NT2/D1 (cell line): Measurements from ENCODE around the gene SECTM1.

Experiments
- DNase-seq: peaks from one replicate; pipeline ENCODE4 v3.0.0-alpha.2; 2011; ENCODE audit warnings: low read depth, low spot score
- H3K27me3 ChIP-seq: 2 replicates; pipeline ENCODE4 v1.6.0; 2011; ENCODE audit warnings: mild to moderate bottlenecking; ENCODE audit not compliant: insufficient read length, insufficient read depth
- H3K36me3 ChIP-seq: 2 replicates; pipeline ENCODE4 v1.6.1; 2011; ENCODE audit warnings: mild to moderate bottlenecking, low read length, mixed read lengths; ENCODE audit not compliant: insufficient read depth, insufficient read length
- H3K4me1 ChIP-seq: 2 replicates; pipeline ENCODE4 v1.5.1; 2011; ENCODE audit not compliant: insufficient read depth, insufficient read length
- H3K4me3 ChIP-seq: 2 replicates; pipeline ENCODE4 v1.5.1; 2011; ENCODE audit warnings: low read depth; ENCODE audit not compliant: insufficient read length
- H3K9ac ChIP-seq: 2 replicates; pipeline ENCODE4 v1.6.0; 2011; ENCODE audit warnings: low read depth; ENCODE audit not compliant: insufficient read length
- H3K9me3 ChIP-seq: 2 replicates; pipeline ENCODE4 v1.5.1; 2011; ENCODE audit warnings: mild to moderate bottlenecking, low read length; ENCODE audit not compliant: insufficient read depth
- SUZ12 ChIP-seq: IDR thresholded peaks from 2 replicates; pipeline ENCODE4 v1.6.1; 2011; ENCODE audit not compliant: insufficient read length, insufficient read depth; ENCODE audit errors: extremely low read depth
- YY1 ChIP-seq: IDR thresholded peaks from 2 replicates; pipeline ENCODE4 v1.6.1; 2011; ENCODE audit not compliant: insufficient read length, insufficient read depth
- ZNF274 ChIP-seq: IDR thresholded peaks from 2 replicates; pipeline ENCODE4 v1.6.1; 2011; ENCODE audit warnings: mild to moderate bottlenecking, low read depth, low read length

SECTM1 gene

DNA sequence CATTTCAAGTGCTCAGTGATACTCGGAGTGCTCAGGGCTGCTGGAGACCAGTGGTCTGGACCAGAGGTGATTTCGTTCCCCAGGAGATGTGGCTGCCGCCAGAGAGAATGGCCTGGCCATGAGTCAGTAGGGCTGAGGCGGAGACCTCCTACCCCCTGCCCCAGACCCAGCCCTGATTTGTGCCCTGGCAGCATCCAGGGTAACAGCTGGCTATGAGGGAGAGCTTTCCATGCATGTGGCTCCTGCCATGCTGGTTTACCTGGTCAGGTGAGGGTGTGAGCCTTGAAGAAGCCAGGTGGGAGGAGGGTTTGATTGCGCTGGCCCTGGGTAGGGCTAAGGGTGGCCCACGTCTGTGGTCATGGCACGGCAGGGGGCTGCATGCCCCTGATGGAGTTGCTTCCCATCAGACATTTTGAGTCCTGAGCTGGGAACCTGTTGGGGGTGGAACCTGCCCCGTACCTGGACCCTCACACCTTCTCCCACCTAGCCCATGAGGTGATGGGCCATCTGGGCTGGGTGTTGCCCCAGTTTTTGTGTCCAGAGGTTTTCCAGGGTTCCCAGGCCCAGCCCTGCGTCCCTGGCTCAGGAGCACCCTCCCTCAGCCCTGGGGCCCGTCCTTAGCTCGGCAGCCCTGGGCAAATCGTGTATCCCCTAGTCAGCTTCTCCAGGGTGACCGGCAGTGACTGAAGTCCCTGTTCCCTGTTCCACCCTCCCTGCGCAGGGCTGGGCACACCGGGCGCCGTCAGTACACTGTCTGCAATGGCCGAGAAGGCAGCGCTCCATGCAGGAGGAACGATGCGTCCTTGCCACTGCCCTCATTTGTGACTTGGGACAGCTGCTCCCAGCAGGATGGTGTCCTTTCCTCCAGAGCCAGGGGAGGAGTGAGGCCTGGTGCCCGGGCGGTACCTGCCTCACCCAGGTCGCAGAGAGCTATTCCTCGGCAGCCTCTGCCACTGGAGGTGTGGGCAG is 51.0 kb downstream of the SECTM1 start:
- peaks cover 32% of the 10 kb centered on the region for H3K4me1 ChIP-seq
- no peaks in the 10 kb centered on the region for H3K36me3 ChIP-seq
- DNase-seq, result no peak
- no peak for TF ChIP-seq YY1
- TF ChIP-seq ZNF274, result no peak
- TF ChIP-seq SUZ12, result no peak
- H3K9ac ChIP-seq, result no peak overlapping the region
- no peak overlapping the region for H3K4me3 ChIP-seq
- H3K9me3 ChIP-seq, result peaks cover 6% of the 10 kb centered on the region; the same call in 1 of the 2 replicates
- H3K27me3 ChIP-seq, result no peaks in the 10 kb centered on the region

DNA sequence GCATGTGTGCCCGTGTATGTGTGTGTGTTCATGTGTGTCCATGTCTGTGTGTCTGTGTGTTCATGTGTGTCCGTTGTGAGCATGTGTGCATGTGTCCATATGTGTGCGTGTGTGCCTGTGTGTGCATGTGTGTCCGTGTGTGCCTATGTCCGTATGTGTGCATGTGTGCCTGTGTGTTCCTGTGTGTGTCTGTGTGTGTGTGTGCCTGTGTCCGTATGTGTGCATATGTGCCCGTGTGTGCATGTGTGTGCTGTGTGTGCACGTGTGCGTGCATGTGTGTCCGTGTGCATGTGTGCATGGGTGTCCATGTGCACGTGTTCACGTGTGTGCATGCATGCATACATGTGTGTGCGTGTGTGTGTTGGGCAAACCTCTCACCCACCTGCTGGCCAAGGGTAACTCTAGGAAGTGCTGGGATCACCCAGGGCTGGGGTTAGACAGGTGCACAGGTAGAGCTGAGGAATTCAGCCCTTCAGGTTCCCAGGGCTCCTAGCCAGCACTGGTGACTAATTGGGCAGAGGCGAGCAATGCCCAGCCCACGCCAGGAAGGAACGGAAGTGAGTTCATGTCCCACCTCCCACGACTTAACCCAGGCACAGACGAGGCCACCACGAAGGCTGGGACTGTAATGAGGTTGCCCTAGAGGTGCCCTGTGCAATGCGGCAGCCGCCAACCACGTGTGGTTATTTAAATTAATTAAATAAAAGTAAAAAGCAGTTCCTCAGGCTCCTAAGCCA is 51.9 kb downstream of the SECTM1 start:
- no peak for DNase-seq
- H3K27me3 ChIP-seq, result no peaks in the 10 kb centered on the region
- H3K4me1 ChIP-seq, result peaks cover 39% of the 10 kb centered on the region
- no peak overlapping the region for H3K9ac ChIP-seq
- TF ChIP-seq YY1 (no peak), SUZ12 (no peak), ZNF274 (no peak)
- H3K9me3 ChIP-seq, result no peaks in the 10 kb centered on the region
- no peaks in the 10 kb centered on the region for H3K36me3 ChIP-seq
- no peak overlapping the region for H3K4me3 ChIP-seq

DNA sequence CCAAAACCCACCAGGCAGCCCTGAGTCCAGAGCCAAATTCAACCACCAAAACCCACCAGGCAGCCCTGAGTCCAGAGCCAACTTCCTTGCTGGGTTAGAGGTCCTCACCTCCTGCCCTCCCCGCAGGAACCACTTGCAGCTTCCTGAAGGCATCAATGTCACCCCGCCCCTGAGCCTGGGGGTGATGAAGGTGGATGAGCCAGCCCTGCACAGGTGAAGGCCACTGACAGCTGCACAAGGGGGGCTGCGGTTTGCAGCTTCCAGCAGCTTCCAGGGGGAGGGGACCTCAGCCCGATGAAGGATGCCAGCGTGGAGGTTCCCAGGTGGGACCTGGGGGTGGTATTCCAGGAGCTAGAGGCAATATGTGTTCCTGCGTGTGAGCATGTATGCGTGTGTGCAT is 52.5 kb downstream of the SECTM1 start:
- H3K4me3 ChIP-seq, result no peak overlapping the region
- no peaks in the 10 kb centered on the region for H3K36me3 ChIP-seq
- no peak for TF ChIP-seq YY1
- TF ChIP-seq SUZ12, result no peak
- TF ChIP-seq ZNF274, result no peak
- H3K9ac ChIP-seq, result no peak overlapping the region
- H3K4me1 ChIP-seq, result peaks cover 39% of the 10 kb centered on the region
- no peak for DNase-seq
- H3K9me3 ChIP-seq, result no peaks in the 10 kb centered on the region
- no peaks in the 10 kb centered on the region for H3K27me3 ChIP-seq

DNA sequence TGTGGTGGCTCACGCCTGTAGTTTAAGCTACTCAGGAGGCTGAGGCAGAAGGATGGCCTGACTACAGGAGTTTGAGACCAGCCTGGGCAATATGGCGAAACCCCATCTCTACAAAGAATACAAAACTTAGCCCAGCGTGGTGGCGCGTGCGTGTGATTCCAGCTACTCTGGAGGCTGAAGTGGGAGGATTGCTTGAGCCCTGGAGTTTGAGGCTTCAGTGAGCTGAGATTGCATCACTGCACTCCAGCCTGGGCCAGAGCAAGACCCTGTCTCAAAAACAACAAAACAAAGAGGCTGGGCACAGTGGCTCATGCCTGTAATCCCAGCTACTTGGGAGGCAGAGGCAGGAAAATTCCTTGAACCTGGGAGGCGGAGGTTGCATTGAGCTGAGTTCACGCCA is 53.0 kb downstream of the SECTM1 start:
- DNase-seq, result no peak

DNA sequence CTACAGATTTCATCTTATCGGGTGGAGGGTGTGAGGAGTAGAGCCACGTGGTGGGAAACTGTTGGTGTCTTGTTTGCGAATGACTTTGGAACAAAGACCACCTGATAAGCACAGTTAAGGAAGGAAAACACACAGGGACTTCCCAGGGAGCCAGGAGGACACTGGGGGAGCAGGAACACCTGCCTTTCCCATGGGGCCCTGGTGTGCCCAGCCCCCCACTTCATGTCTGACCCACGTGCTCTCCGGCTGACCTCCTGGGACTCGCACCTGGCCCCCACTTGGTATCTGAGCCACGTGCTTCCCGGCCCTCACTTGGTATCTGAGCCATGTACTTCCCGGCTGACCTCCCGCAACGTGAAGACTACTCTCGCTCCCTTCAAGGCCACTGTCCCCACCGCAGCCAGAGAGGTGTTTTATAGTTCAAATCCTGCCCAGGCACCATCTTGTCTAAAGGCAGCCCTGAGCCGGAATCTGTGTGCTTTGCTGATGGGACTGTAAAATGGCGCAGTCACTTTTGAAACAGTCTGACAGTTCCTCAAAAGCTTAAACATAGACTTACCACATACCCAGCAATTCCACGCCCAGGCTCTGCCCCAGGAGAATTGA is 54.7 kb downstream of the SECTM1 start:
- peaks cover 39% of the 10 kb centered on the region for H3K4me1 ChIP-seq
- no peaks in the 10 kb centered on the region for H3K27me3 ChIP-seq
- no peaks in the 10 kb centered on the region for H3K9me3 ChIP-seq
- H3K36me3 ChIP-seq, result no peaks in the 10 kb centered on the region
- H3K4me3 ChIP-seq, result no peak overlapping the region
- TF ChIP-seq SUZ12, result no peak
- no peak for TF ChIP-seq ZNF274
- TF ChIP-seq YY1, result no peak
- no peak for DNase-seq
- H3K9ac ChIP-seq, result no peak overlapping the region

More for the DNA sequence above, 53.0 kb downstream of the SECTM1 start:
- Histone ChIP-seq H3K27me3 (no peaks in the 10 kb centered on the region), H3K9me3 (no peaks in the 10 kb centered on the region), H3K36me3 (no peaks in the 10 kb centered on the region), H3K9ac (no peak overlapping the region), H3K4me1 (peaks cover 39% of the 10 kb centered on the region), H3K4me3 (no peak overlapping the region)
- no peak for TF ChIP-seq SUZ12
- no peak for TF ChIP-seq ZNF274
- no peak for TF ChIP-seq YY1

DNA sequence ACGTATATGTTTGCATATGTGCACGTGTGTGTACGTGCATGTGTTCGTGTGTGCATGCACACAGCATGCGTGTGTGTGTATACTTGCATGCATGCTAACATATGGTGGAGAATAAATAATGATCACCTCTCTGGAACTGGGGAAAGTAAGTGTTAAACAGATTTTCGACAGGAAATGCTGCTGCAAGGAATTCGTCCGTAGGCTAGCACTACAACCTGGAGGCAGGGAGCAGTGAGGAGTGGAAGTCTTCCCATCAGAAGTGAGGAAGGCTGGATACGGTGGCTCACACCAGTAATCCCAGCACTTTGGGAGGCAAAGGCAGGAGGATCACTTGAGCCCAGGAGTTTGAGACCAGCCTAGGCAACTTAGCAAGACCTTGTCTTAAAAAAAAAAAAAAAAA is 55.3 kb downstream of the SECTM1 start:
- Histone ChIP-seq H3K36me3 (no peaks in the 10 kb centered on the region), H3K9ac (no peak overlapping the region), H3K9me3 (no peaks in the 10 kb centered on the region), H3K4me1 (peaks cover 35% of the 10 kb centered on the region), H3K27me3 (no peaks in the 10 kb centered on the region), H3K4me3 (no peak overlapping the region)
- DNase-seq, result no peak
- TF ChIP-seq YY1 (no peak), ZNF274 (no peak), SUZ12 (no peak)

DNA sequence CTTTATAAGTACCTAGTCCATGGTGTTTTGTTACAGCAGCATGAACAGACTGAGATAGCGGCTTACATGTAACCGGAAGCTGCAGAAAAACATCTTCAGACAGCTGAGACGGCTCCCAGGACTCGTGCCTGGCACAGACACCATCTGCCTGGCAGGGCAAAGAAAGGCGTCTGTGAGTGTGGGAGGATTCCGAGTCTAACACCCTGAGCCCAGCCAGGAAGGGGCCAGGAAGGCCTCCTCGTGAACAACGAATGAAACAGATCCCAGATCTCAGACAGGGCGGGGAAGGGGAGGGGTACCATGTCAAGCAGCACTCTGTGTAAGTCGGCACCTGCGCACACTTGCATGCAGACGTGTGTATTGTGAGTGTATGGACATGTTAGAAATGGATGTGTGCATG is 55.7 kb downstream of the SECTM1 start:
- no peaks in the 10 kb centered on the region for H3K27me3 ChIP-seq
- no peaks in the 10 kb centered on the region for H3K9me3 ChIP-seq
- no peak for DNase-seq
- H3K4me3 ChIP-seq, result no peak overlapping the region
- H3K4me1 ChIP-seq, result peaks cover 35% of the 10 kb centered on the region
- H3K36me3 ChIP-seq, result no peaks in the 10 kb centered on the region
- H3K9ac ChIP-seq, result no peak overlapping the region
- TF ChIP-seq SUZ12 (no peak), YY1 (no peak), ZNF274 (no peak)
